Duodenal mucosa (tissue), 2 donors: Measurements from ENCODE around the gene IL1F10.

ENCODE experiments used
- H3K27ac ChIP-seq: one replicate; pipeline ENCODE4 v1.7.0; 2013; ENCODE audit warnings: low read depth, low read length
- H3K27me3 ChIP-seq, 2 donors: one replicate each; pipeline ENCODE4 v1.7.0; 2013; ENCODE audit warnings: low read length in 2 of 2, control low read depth in 1 of 2; ENCODE audit not compliant: insufficient read depth in 2 of 2, control insufficient read depth in 1 of 2
- H3K36me3 ChIP-seq, 2 donors: one replicate each; pipeline ENCODE4 v1.7.0; 2013; ENCODE audit warnings: low read length in 2 of 2, control low read depth in 1 of 2; ENCODE audit not compliant: insufficient read depth in 2 of 2, control insufficient read depth in 1 of 2
- H3K4me1 ChIP-seq, 2 donors: one replicate each; pipeline ENCODE4 v1.7.0; 2013; ENCODE audit warnings: low read length in 2 of 2, control low read depth in 1 of 2; ENCODE audit not compliant: insufficient read depth in 2 of 2, control insufficient read depth in 1 of 2
- H3K4me3 ChIP-seq, 2 donors: one replicate each; pipeline ENCODE4 v1.7.0; 2013; ENCODE audit warnings: low read length in 2 of 2, low read depth in 1 of 2
- H3K9ac ChIP-seq, 2 donors: one replicate each; pipeline ENCODE4 v1.7.0; 2013; ENCODE audit warnings: low read length in 2 of 2, low read depth in 1 of 2
- H3K9me3 ChIP-seq, 2 donors: one replicate each; pipeline ENCODE4 v1.7.0; 2013; ENCODE audit warnings: low read length in 2 of 2, control low read depth in 1 of 2; ENCODE audit not compliant: control insufficient read depth in 1 of 2

Gene IL1F10

GRCh38 chr2:113078350-113078839 lies 10.6 kb downstream of the IL1F10 start:
- no peak overlapping the region for H3K9ac ChIP-seq
- peaks cover 4% of the 10 kb centered on the region in 2 donors for H3K27me3 ChIP-seq
- peaks cover 18 to 27% of the 10 kb centered on the region in 2 donors for H3K4me1 ChIP-seq
- no peak overlapping the region for H3K27ac ChIP-seq
- H3K9me3 ChIP-seq, result no peaks in the 10 kb centered on the region
- H3K36me3 ChIP-seq, result no peaks in the 10 kb centered on the region
- no peak overlapping the region for H3K4me3 ChIP-seq

DNA sequence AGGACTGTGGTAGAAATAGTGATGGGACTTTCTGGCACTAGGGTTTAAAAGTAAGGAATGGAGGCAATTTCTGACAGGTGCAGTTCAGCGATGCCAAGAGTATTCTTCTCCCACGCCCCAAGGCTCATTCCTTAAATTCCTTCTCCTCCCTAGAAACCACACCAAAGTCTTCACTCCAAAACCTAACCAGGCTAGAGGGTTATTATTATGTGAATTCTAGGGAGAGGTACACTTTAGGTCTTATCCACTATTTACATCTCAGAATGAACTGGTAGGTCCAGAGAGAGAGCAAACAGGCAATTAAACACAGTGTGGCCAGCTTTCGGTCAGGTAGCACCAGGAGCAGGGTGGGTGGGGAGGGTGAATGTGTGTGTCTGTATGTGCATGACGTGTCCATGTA lies 11.4 kb downstream of the IL1F10 start:
- Histone ChIP-seq H3K4me1 (peaks cover 18 to 27% of the 10 kb centered on the region in 2 donors), H3K36me3 (no peaks in the 10 kb centered on the region), H3K9ac (no peak overlapping the region), H3K27me3 (peaks cover under 1 to 7% of the 10 kb centered on the region in 2 donors), H3K9me3 (no peaks in the 10 kb centered on the region), H3K4me3 (no peak overlapping the region), H3K27ac (no peak overlapping the region)

- H3K36me3 ChIP-seq, result no peaks in the 10 kb centered on the region
- H3K4me1 ChIP-seq, result peaks cover 18 to 25% of the 10 kb centered on the region in 2 donors
- H3K9ac ChIP-seq, result no peak overlapping the region
- H3K9me3 ChIP-seq, result no peaks in the 10 kb centered on the region
- no peak overlapping the region for H3K4me3 ChIP-seq
- H3K27ac ChIP-seq, result no peak overlapping the region
- H3K27me3 ChIP-seq, result peaks cover 0 to 7% of the 10 kb centered on the region in 2 donors
Measured at GRCh38 chr2:113080134-113080533, 12.4 kb downstream of the IL1F10 start.

DNA sequence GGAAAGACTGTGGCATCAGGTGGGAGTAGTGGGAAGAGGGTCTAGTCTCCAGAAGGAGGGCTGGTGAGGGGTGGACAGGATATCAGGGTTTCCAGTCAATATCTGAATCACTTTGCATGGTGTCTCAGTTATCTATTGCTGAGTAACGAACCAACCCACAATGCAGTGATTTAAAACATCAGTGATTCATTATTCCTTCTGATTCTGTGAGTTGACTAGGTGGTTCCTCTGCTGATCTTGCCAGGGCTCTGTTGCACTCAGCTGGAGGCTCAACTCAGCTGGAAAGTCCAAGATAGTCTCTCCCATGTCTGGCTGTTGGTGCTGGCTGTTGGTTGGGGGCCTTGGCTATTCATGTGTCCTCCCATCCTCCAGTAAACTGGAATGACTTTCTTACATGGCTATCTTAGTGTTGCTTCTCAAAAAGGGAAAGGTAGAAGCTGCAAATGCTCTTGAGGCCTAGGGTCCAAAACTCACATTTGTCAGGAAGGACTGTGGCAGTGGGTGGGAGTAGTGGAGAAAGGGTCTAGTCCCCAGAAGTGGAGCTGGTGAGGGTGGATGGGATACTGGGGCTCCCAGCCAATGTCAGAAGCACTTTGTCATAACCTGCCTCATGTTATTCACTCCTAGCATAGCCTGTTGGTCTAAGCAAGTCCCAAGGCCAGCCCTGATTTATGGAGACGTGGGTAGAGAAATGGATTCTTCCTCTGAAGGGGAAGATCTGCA lies 13.9 kb downstream of the IL1F10 start:
- no peaks in the 10 kb centered on the region for H3K9me3 ChIP-seq
- no peak overlapping the region for H3K9ac ChIP-seq
- H3K4me3 ChIP-seq, result no peak overlapping the region
- H3K27me3 ChIP-seq, result peaks cover 0 to 7% of the 10 kb centered on the region in 2 donors
- H3K36me3 ChIP-seq, result no peaks in the 10 kb centered on the region
- no peak overlapping the region for H3K27ac ChIP-seq
- H3K4me1 ChIP-seq, result peaks cover 14 to 18% of the 10 kb centered on the region in 2 donors

GRCh38 chr2:113083296-113083695 lies 15.5 kb downstream of the IL1F10 start:
- H3K27ac ChIP-seq, result no peak overlapping the region
- H3K4me1 ChIP-seq, result peaks cover under 1 to 5% of the 10 kb centered on the region in 2 donors
- H3K4me3 ChIP-seq, result no peak overlapping the region
- H3K9me3 ChIP-seq, result peaks cover 0 to 4% of the 10 kb centered on the region in 2 donors
- H3K36me3 ChIP-seq, result no peaks in the 10 kb centered on the region
- H3K27me3 ChIP-seq, result peaks cover 0 to 7% of the 10 kb centered on the region in 2 donors
- H3K9ac ChIP-seq, result no peak overlapping the region

DNA sequence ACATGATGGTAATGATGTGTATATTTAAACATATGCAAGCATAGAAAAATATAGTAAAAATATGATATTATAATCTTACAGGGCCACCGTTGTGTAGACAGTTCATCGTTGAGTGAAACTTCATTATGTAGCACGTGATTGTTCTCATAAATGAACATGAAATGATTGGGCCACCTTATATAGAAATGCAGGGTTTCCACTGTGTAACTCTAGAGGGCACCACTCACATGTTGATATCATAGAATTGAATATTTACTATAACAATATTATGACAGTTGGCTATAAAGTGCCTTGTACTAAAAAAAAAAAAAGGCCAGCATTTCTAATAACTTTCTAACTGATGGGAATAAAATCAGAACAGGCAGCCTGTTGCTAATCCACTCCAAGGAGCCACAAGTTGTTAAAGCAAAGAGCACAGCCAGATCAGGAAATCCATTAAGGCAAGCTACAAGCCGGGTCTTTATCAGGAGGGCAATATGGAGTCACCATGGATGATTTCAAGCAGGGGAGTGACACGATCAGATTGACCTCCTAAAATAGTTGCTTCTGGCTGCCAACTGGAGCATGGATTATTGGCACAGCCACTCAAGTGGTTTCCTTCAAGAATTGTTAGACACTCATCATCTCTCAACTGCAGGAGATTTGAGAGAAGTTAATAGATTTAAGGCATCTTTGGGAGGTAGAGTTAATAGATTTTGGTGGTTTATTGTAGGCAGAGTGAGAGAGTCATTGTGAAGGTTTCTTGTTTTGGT lies 16.7 kb downstream of the IL1F10 start:
- Histone ChIP-seq H3K9ac (no peak overlapping the region), H3K27ac (no peak overlapping the region), H3K4me1 (no peaks in the 10 kb centered on the region), H3K9me3 (peaks cover 0 to 4% of the 10 kb centered on the region in 2 donors), H3K36me3 (no peaks in the 10 kb centered on the region), H3K4me3 (no peak overlapping the region), H3K27me3 (peaks cover 0 to 7% of the 10 kb centered on the region in 2 donors)

DNA sequence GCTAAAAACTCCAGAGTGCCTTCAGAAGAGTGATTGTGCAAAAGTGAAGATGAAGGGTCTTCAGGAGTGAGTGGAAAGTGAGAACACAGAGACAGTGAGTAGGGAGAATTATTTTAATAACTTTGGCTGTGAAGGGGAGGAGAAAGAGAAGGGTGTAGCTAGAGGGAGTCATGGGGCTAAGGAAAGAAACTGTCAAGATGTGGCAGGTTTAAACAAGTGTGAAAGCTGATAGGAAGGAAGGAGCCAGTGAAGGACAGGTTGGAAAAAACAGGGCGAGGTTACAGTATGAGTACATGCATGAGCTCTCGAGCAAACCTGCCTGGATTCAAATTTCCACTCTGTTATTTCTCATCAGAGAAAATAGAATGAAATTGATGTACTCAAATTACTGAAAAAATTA lies 17.8 kb downstream of the IL1F10 start:
- Histone ChIP-seq H3K27ac (no peak overlapping the region), H3K27me3 (peaks cover 0 to 7% of the 10 kb centered on the region in 2 donors), H3K4me3 (no peak overlapping the region), H3K9me3 (peaks cover 0 to 4% of the 10 kb centered on the region in 2 donors), H3K36me3 (no peaks in the 10 kb centered on the region), H3K4me1 (no peaks in the 10 kb centered on the region), H3K9ac (no peak overlapping the region)

DNA sequence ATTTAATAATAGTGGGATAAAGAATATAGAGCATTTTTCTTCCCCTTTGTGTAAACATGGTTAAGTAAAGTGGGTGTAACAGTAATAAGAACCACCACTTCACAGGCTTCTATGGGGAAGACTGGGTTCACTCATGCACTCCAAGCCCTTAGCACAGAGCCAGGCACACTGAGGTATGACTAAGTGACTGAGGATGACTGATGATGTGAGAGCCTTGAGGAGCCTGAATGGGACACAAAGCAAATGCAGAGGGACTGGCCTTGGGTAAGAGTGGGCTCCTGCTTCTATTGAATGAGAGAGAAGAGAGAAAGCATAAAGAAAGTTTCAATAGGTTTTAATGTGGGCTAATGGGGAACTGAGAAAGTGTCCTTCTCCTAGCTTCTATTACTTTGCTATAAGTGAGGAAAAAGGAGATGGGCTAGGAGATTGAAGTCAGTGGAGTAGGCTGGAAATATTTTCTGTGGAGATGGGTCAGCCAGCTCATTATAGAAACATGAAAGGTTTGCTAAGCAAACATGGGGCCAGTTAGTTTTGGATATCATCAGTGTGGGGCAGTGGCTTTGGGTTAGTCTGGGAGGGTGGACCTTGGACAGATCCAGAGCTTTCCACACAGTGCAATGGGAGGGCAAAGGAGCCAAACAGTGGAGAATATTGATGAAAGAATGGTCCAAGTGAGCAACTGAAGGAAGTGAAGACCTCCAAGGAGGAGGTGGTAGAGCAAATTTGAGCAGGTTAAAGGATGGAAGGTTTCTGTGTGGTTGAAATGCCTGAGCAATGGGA lies 20.6 kb downstream of the IL1F10 start:
- Histone ChIP-seq H3K27ac (no peak overlapping the region), H3K9me3 (peaks cover 0 to 4% of the 10 kb centered on the region in 2 donors), H3K4me1 (no peaks in the 10 kb centered on the region), H3K9ac (no peak overlapping the region), H3K27me3 (peaks cover 3 to 10% of the 10 kb centered on the region in 2 donors), H3K36me3 (no peaks in the 10 kb centered on the region), H3K4me3 (no peak overlapping the region)

- H3K36me3 ChIP-seq, result no peaks in the 10 kb centered on the region
- H3K4me1 ChIP-seq, result no peaks in the 10 kb centered on the region
- H3K4me3 ChIP-seq, result no peak overlapping the region
- peaks cover 3 to 12% of the 10 kb centered on the region in 2 donors for H3K27me3 ChIP-seq
- H3K27ac ChIP-seq, result no peak overlapping the region
- peaks cover 0 to 4% of the 10 kb centered on the region in 2 donors for H3K9me3 ChIP-seq
- no peak overlapping the region for H3K9ac ChIP-seq
Measured at GRCh38 chr2:113089916-113090315, 22.1 kb downstream of the IL1F10 start.
